Activated CD4-positive, alpha-beta T cell treated with anti-CD3 and anti-CD28 coated beads for 36 hours (primary cell): Measurements from ENCODE around the gene YDJC. TPM values are rescaled to one million over a fixed set of nuclear protein-coding genes. Genes with fewer than 3 reads are reported as not detected.
A peak's percentile ranks its signal among the peaks of the same experiment; 100 is the strongest.
"Not testable (repeated sequence)": the region's sequence is repeated elsewhere in the genome, so short reads cannot be mapped to it uniquely, and the experiment has no call there.

Source experiments
- ATAC-seq: fragments of 200-7000 bp; cut with Tn5 transposase; one replicate; pipeline ENCODE4 v1.10.0; 2021; ENCODE audit warnings: mild to moderate bottlenecking, moderate library complexity
- CTCF ChIA-PET: fragments of 350-600 bp; sonication (Branson Sonifier 250); formaldehyde crosslinking; loops from one replicate; lab custom pipeline; 2021; ENCODE audit warnings: antibody characterized with exemption; lab: Charles Lee
- POLR2A ChIA-PET: fragments of 350-600 bp; sonication (Branson Sonifier 250); formaldehyde crosslinking; loops from one replicate; lab custom pipeline; 2021; ENCODE audit warnings: antibody characterized with exemption, inconsistent platforms; lab: Charles Lee
- DNase-seq: peaks from one replicate; pipeline ENCODE4 v3.0.0-alpha.2; 2020
- H3K27ac Mint-ChIP-seq: one replicate; pipeline ENCODE4 v1.8.0; 2021; ENCODE audit warnings: mixed read lengths
- H3K27me3 Mint-ChIP-seq: one replicate; pipeline ENCODE4 v1.8.0; 2021; ENCODE audit warnings: mixed read lengths
- H3K36me3 Mint-ChIP-seq: one replicate; pipeline ENCODE4 v1.8.0; 2021; ENCODE audit warnings: low read depth, mixed read lengths
- H3K4me1 Mint-ChIP-seq: one replicate; pipeline ENCODE4 v1.8.0; 2021; ENCODE audit warnings: mixed read lengths
- H3K4me3 Mint-ChIP-seq: one replicate; pipeline ENCODE4 v1.8.0; 2021; ENCODE audit warnings: mild to moderate bottlenecking, moderate library complexity, mixed read lengths
- H3K9me3 Mint-ChIP-seq: one replicate; pipeline ENCODE4 v1.8.0; 2021; ENCODE audit warnings: low read depth, mixed read lengths
- intact Hi-C, 2 experiments: fragments of 100-400 bp; cut with DNase I in 1 of 2; cut with micrococcal nuclease in 1 of 2; formaldehyde crosslinking; loops; one replicate each; pipeline versions ENCODE4 v1.14.2 to v1.15.1; 2022 to 2024; cut with DNase I, micrococcal nuclease
- total RNA-seq, 2 experiments: library from RNA; stranded (reverse); gene quantifications; one replicate each; pipeline ENCODE4 v1.2.3, GENCODE V29; 2021

The YDJC gene
- total RNA-seq, 2 experiments from 2014 or later: 43.4 to 54.0 TPM

- H3K27ac Mint-ChIP-seq: peak overlapping the region; percentile 20
- intact Hi-C loops: loop anchor here in 1 of 2 experiments (1.0 to 5.0 kb wide), 2 partner anchors 54 to 73 kb away; no protein-coding TSS in a partner anchor
- ChIA-PET POLR2A (interaction anchor here (0.8 to 4.3 kb wide), 3 partner anchors 10 to 16 kb away, joined by 3 to 36 read pairs (median 21); partner anchors contain the start of genes CCDC116 and YDJC), CTCF (interaction anchor here (0.5 to 9.6 kb wide), 6 partner anchors 10 to 33 kb away, joined by 3 to 209 read pairs (median 6); partner anchors contain the start of genes CCDC116, PPIL2 and YDJC)
- peaks cover 27% of the 10 kb centered on the region for H3K4me1 Mint-ChIP-seq
- ATAC-seq (no peak), DNase-seq (no peak)
- peak overlapping the region; percentile 85 for H3K4me3 Mint-ChIP-seq
- H3K9me3 Mint-ChIP-seq: no peaks in the 10 kb centered on the region
- H3K27me3 Mint-ChIP-seq: peaks cover 2% of the 10 kb centered on the region
- H3K36me3 Mint-ChIP-seq: peaks cover 19% of the 10 kb centered on the region
Observed at GRCh38 chr22:21641417-21641788, 11.6 kb upstream of the YDJC start.

- no peak overlapping the region for H3K27ac Mint-ChIP-seq
- CTCF ChIA-PET: interaction anchor here (9.6 kb wide), 1 partner anchor 10 kb away, joined by 209 read pairs; the partner anchor contains the start of genes CCDC116 and YDJC
Observed at GRCh38 chr22:21640810-21641209, 11.0 kb upstream of the YDJC start.

GRCh38 chr22:21639359-21639758 lies 9.5 kb upstream of the YDJC start:
- intact Hi-C loops: no loop called here
- no peak for DNase-seq
- no peak overlapping the region for H3K4me3 Mint-ChIP-seq
- CTCF ChIA-PET: interaction anchor here (9.6 kb wide), 1 partner anchor 8 kb away, joined by 209 read pairs; the partner anchor contains the start of genes CCDC116 and YDJC
- no peaks in the 10 kb centered on the region for H3K9me3 Mint-ChIP-seq
- peaks cover 23% of the 10 kb centered on the region for H3K4me1 Mint-ChIP-seq
- ATAC-seq: no peak
- POLR2A ChIA-PET: no interaction called here
- no peak overlapping the region for H3K27ac Mint-ChIP-seq
- peaks cover 12% of the 10 kb centered on the region for H3K36me3 Mint-ChIP-seq
- H3K27me3 Mint-ChIP-seq: peaks cover 2% of the 10 kb centered on the region

More at GRCh38 chr22:21640810-21641209, 11.0 kb upstream of the YDJC start:
- Mint-ChIP-seq H3K27me3 (peaks cover 2% of the 10 kb centered on the region), H3K4me3 (peak overlapping the region; percentile 85), H3K4me1 (peaks cover 23% of the 10 kb centered on the region), H3K36me3 (peaks cover 15% of the 10 kb centered on the region), H3K9me3 (no peaks in the 10 kb centered on the region)
- DNase-seq (no peak), ATAC-seq (no peak)
- POLR2A ChIA-PET: interaction anchor here (2.7 kb wide), 1 partner anchor 9 kb away, joined by 21 read pairs; the partner anchor contains the start of genes CCDC116 and YDJC
- intact Hi-C loops: loop anchor here in 1 of 2 experiments (1.0 to 5.0 kb wide), 2 partner anchors 54 to 73 kb away; no protein-coding TSS in a partner anchor

GRCh38 chr22:21637450-21637849 lies 7.6 kb upstream of the YDJC start:
- ATAC-seq, H3K27me3 Mint-ChIP-seq, H3K9me3 Mint-ChIP-seq, DNase-seq, H3K27ac Mint-ChIP-seq, H3K36me3 Mint-ChIP-seq, H3K4me3 Mint-ChIP-seq, POLR2A ChIA-PET, intact Hi-C loops: not testable (repeated sequence)
- CTCF ChIA-PET: interaction anchor here (0.9 kb wide), 1 partner anchor 8 kb away, joined by 3 read pairs; no protein-coding TSS in a partner anchor
- H3K4me1 Mint-ChIP-seq: peaks cover 14% of the 10 kb centered on the region

GRCh38 chr22:21636629-21637218 lies 6.9 kb upstream of the YDJC start:
- Mint-ChIP-seq H3K27ac (no peak overlapping the region), H3K4me3 (no peak overlapping the region), H3K36me3 (no peaks in the 10 kb centered on the region), H3K27me3 (peaks cover 2% of the 10 kb centered on the region), H3K4me1 (peaks cover 14% of the 10 kb centered on the region), H3K9me3 (no peaks in the 10 kb centered on the region)
- no peak for ATAC-seq
- POLR2A ChIA-PET: no interaction called here
- intact Hi-C loops: no loop called here
- CTCF ChIA-PET: interaction anchor here (0.9 to 10.9 kb wide), 2 partner anchors 7 kb away, joined by 3 to 209 read pairs; partner anchors contain the start of gene SDF2L1
- DNase-seq: no peak

GRCh38 chr22:21635771-21636510 lies 6.1 kb upstream of the YDJC start:
- Mint-ChIP-seq H3K9me3 (no peaks in the 10 kb centered on the region), H3K4me3 (no peak overlapping the region), H3K27me3 (no peaks in the 10 kb centered on the region), H3K4me1 (peaks cover 8% of the 10 kb centered on the region), H3K27ac (no peak overlapping the region), H3K36me3 (no peaks in the 10 kb centered on the region)
- ChIA-PET POLR2A (no interaction called here), CTCF (interaction anchor here (10.9 kb wide), 1 partner anchor 7 kb away, joined by 209 read pairs; the partner anchor contains the start of gene SDF2L1)
- ATAC-seq (no peak), DNase-seq (no peak)
- intact Hi-C loops: no loop called here

GRCh38 chr22:21634844-21635243 lies 5.0 kb upstream of the YDJC start:
- CTCF ChIA-PET: interaction anchor here (0.6 to 10.9 kb wide), 2 partner anchors 8 to 66 kb away, joined by 3 to 209 read pairs; partner anchors contain the start of gene SDF2L1
- no peaks in the 10 kb centered on the region for H3K27me3 Mint-ChIP-seq
- POLR2A ChIA-PET: no interaction called here

GRCh38 chr22:21634081-21634480 lies 4.3 kb upstream of the YDJC start:
- intact Hi-C loops: no loop called here
- peaks cover 2% of the 10 kb centered on the region for H3K36me3 Mint-ChIP-seq
- no peak overlapping the region for H3K27ac Mint-ChIP-seq
- no peak overlapping the region for H3K4me3 Mint-ChIP-seq
- DNase-seq (no peak), ATAC-seq (no peak)
- no peaks in the 10 kb centered on the region for H3K27me3 Mint-ChIP-seq
- no peaks in the 10 kb centered on the region for H3K9me3 Mint-ChIP-seq
- ChIA-PET CTCF (interaction anchor here (10.9 kb wide), 1 partner anchor 9 kb away, joined by 209 read pairs; the partner anchor contains the start of gene SDF2L1), POLR2A (no interaction called here)
- peaks cover 13% of the 10 kb centered on the region for H3K4me1 Mint-ChIP-seq

More at GRCh38 chr22:21634844-21635243, 5.0 kb upstream of the YDJC start:
- Mint-ChIP-seq H3K4me3 (no peak overlapping the region), H3K4me1 (peaks cover 13% of the 10 kb centered on the region), H3K9me3 (no peaks in the 10 kb centered on the region), H3K27ac (no peak overlapping the region), H3K36me3 (no peaks in the 10 kb centered on the region)
- intact Hi-C loops: no loop called here
- ATAC-seq (no peak), DNase-seq (no peak)

GRCh38 chr22:21633481-21633880 lies 3.7 kb upstream of the YDJC start:
- Mint-ChIP-seq H3K36me3 (peaks cover 2% of the 10 kb centered on the region), H3K4me1 (peaks cover 13% of the 10 kb centered on the region), H3K27me3 (no peaks in the 10 kb centered on the region), H3K27ac (no peak overlapping the region), H3K4me3 (no peak overlapping the region), H3K9me3 (no peaks in the 10 kb centered on the region)
- intact Hi-C loops: no loop called here
- ATAC-seq (no peak), DNase-seq (no peak)
- POLR2A ChIA-PET: no interaction called here
- CTCF ChIA-PET: interaction anchor here (10.9 kb wide), 1 partner anchor 10 kb away, joined by 209 read pairs; the partner anchor contains the start of gene SDF2L1

GRCh38 chr22:21632931-21633330 lies 3.1 kb upstream of the YDJC start:
- H3K36me3 Mint-ChIP-seq: peaks cover 7% of the 10 kb centered on the region
- no peak overlapping the region for H3K4me3 Mint-ChIP-seq
- intact Hi-C loops: no loop called here
- POLR2A ChIA-PET: interaction anchor here (3.2 kb wide), 1 partner anchor 9 kb away, joined by 21 read pairs; the partner anchor contains the start of gene SDF2L1
- no peaks in the 10 kb centered on the region for H3K27me3 Mint-ChIP-seq
- peaks cover 17% of the 10 kb centered on the region for H3K4me1 Mint-ChIP-seq
- CTCF ChIA-PET: interaction anchor here (10.9 kb wide), 1 partner anchor 10 kb away, joined by 209 read pairs; the partner anchor contains the start of gene SDF2L1
- ATAC-seq (no peak), DNase-seq (no peak)
- H3K27ac Mint-ChIP-seq: no peak overlapping the region
- H3K9me3 Mint-ChIP-seq: no peaks in the 10 kb centered on the region
